Stimulated activated CD4-positive, alpha-beta T cell treated with anti-CD3 and anti-CD28 coated beads, Interleukin-4, amount 100 ng/mL, for 48 hours (primary cell): ENCODE results near the gene ZNF385C.

Experiments used
- DNase-seq, 2 donors: peaks; one replicate each; pipeline ENCODE4 v3.0.0-alpha.2; 2020; ENCODE audit warnings: low read depth in 2 of 2

The ZNF385C gene

GRCh38 chr17:42051013-42051400 lies 47.3 kb downstream of the ZNF385C start:
- no peak for DNase-seq

- DNase-seq, result peak; percentile 9 to 24
Measured at GRCh38 chr17:42050393-42051012, 47.8 kb downstream of the ZNF385C start, which contains the start of gene C17orf113. Gene C17orf113, minus strand, starts transcription at chr17:42050601. Its CDS starts 7,225 bp downstream, at chr17:42043376.

GRCh38 chr17:42049834-42050392 lies 48.4 kb downstream of the ZNF385C start:
- DNase-seq, result no peak

- DNase-seq, result no peak
Measured at GRCh38 chr17:42047343-42047742, 50.9 kb downstream of the ZNF385C start.

DNA sequence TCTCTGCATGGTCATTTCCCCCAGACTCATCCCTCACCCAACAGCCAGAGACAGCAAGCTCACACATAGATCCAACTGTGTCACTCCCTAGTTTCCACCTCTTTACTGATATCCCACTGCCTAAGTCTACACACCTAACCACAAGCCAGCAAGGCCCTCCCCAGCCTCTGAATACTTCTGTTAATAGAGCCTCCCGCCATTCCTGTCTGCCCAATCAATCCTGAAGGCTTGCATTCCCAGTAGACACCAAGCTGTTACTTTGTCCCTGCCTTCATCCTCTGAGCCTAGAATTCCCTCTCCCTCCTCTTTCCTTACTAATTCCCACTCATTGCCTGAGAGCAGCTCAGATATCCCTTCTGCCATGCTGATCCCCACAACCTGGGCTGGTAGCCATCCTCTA lies 52.6 kb downstream of the ZNF385C start:
- DNase-seq, result no peak

DNA sequence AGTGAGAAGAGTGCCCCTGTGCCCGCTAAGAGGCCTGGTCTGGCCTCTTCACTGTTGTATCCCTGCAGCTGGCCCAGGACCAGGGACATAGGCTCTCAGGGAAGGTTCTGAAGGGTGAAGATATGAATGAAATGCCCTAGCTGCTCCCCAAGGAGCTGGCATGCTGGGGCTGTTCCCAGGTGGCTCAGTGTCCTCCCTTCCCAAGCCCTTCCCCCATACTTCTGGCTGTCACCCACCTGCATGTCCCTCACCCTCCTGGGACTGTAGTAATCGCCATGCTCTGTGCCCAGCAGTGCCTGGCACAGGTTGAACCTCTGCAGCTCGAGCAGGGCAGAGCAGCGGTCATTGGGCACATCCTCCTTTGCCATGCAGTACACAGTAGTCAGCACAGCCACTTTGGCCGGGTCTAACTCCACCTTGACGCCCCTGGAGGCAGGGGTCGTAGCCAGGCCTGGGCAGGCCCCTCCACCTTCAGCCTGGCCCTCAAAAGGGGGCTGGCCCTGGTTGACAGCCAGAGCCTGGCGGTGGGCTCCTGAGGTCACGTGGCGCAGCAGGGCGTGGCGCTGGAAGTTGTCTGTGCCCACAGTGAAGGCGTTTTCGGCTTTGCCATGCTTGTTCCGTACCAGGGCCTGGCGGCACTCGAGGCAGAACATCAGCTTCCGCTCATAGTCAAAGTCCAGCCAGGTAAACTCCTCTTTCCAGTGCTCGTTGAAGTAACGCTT lies 55.5 kb downstream of the ZNF385C start:
- no peak for DNase-seq

- DNase-seq, result no peak
Measured at GRCh38 chr17:42041619-42042018, 56.7 kb downstream of the ZNF385C start.

- DNase-seq, result no peak
Measured at GRCh38 chr17:42040818-42041217, 57.5 kb downstream of the ZNF385C start.

- DNase-seq, result no peak
Measured at GRCh38 chr17:42039794-42040763, 58.2 kb downstream of the ZNF385C start.

- no peak for DNase-seq
Measured at GRCh38 chr17:42038221-42038973, 59.9 kb downstream of the ZNF385C start.

DNA sequence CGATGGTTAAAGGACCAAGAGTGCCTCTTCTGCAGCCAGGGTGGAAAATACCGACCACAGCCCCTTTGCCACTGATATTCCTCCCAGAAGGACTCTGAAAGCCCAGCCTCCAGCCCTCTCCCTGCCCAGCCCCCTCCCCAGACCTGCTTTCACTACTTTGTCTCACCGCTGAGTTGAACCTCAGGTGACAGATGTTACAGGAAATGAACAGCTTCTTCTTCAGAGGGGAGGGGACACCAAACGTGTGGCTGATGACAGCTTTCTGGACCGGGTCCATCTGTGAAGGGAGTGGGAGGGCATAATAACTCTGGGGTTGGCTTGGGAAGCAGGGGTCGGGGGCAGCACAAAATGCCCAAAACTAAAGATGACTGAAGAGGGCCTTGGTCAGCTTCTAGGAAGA lies 64.2 kb downstream of the ZNF385C start:
- DNase-seq, result no peak

- DNase-seq, result no peak
Measured at GRCh38 chr17:42031584-42031983, 66.7 kb downstream of the ZNF385C start.

GRCh38 chr17:42028791-42029127 lies 69.5 kb downstream of the ZNF385C start:
- no peak for DNase-seq

- DNase-seq, result no peak
Measured at GRCh38 chr17:42027961-42028790, 70.1 kb downstream of the ZNF385C start.

DNA sequence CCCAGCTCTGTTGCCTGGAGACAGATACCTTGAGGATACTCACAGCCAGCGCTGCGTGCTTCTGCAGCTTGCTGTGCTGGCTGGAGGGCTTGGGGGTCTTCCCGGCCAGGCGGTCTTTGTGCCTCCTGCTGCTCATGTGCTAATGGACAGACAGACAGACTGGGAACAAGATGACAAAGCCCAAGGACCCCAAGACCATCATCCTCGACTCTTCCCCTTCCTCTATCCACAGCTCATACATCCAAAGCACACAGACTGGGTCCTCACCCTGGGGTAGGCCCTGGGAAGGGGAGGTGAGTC lies 70.7 kb downstream of the ZNF385C start:
- no peak for DNase-seq

GRCh38 chr17:42026857-42027589 lies 71.2 kb downstream of the ZNF385C start:
- no peak for DNase-seq

DNA sequence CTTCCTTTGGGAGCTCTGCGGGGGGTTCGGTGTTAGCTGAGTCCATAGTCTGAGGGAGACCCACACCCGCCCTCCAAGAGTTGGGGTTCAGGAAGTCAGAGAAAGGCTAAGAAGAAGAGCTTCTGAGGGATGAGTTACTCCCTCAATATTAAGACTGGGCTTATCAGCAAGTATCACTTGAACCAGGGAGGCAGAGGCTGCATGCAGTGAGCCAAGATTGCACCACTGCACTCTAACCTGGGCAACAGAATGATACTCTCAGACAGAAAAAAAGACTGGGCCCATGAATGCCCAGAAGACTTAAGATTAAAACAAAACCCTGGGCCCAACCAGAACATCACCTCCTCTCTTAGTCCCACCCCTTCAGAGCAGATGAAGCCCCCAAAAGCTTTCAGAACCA lies 72.3 kb downstream of the ZNF385C start:
- no peak for DNase-seq

DNA sequence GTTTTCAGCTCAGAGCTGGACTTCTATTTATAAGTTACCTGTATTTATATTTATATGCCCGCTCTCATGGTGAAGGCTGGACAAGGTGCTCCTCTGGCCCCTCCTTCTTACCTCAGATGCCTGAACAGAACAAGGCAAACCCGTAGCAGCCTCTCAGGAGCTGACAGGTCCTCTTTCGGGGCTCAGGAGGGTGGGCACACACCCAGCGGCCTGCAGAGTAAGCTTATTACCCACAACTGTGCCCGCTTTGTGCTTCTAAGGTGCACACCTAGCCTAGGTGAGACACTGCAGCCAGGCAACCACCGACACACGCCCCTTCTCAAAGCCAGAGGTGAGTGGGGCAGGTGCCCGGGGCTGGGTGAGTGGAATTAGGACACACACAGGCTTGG lies 73.1 kb downstream of the ZNF385C start:
- no peak for DNase-seq

- no peak for DNase-seq
Measured at GRCh38 chr17:42023524-42024349, 74.5 kb downstream of the ZNF385C start.
